Small intestine (tissue), 7 donors: ENCODE measurements around the gene COL23A1. TPM values are rescaled to one million over a fixed set of nuclear protein-coding genes. Genes with fewer than 3 reads are reported as not detected.

Experiments used
- DNase-seq, 2 donors: peaks; one replicate each; pipeline versions ENCODE4 v3.0.0 to v3.0.0-alpha.2; 2013
- FAIRE-seq: peaks from 2 replicates; lab custom pipeline; 2012; peaks lifted over from hg19 to GRCh38; lab: Jason Lieb, UNC
- H3K27ac ChIP-seq, 3 donors: one replicate each; pipeline ENCODE4 v1.5.1; 2013; ENCODE audit warnings: low read length in 2 of 3, mild to moderate bottlenecking in 2 of 3, control low read depth in 1 of 3, inconsistent platforms in 1 of 3, low read depth in 1 of 3, moderate library complexity in 1 of 3
- H3K27me3 ChIP-seq, 3 donors: one replicate each; pipeline ENCODE4 v1.6.1; 2013; ENCODE audit warnings: low read length in 3 of 3, inconsistent platforms in 1 of 3; ENCODE audit not compliant: control insufficient read depth in 3 of 3, insufficient read depth in 3 of 3
- H3K36me3 ChIP-seq, 3 donors: one replicate each; pipeline ENCODE4 v1.6.1; 2013; ENCODE audit warnings: low read length in 3 of 3, inconsistent platforms in 1 of 3, low read depth in 1 of 3, mild to moderate bottlenecking in 1 of 3, moderate library complexity in 1 of 3; ENCODE audit not compliant: control insufficient read depth in 3 of 3, insufficient read depth in 2 of 3
- H3K4me1 ChIP-seq, 3 donors: one replicate each; pipeline ENCODE4 v1.6.1; 2013; ENCODE audit warnings: low read length in 2 of 3, inconsistent platforms in 1 of 3, low read depth in 1 of 3, mild to moderate bottlenecking in 1 of 3, moderate library complexity in 1 of 3; ENCODE audit not compliant: control insufficient read depth in 3 of 3, insufficient read depth in 2 of 3
- H3K4me3 ChIP-seq, 3 donors: one replicate each; pipeline ENCODE4 v1.5.1; 2013; ENCODE audit warnings: low read length in 3 of 3, control low read depth in 1 of 3, inconsistent platforms in 1 of 3, low read depth in 1 of 3, mild to moderate bottlenecking in 1 of 3, moderate library complexity in 1 of 3
- H3K9me3 ChIP-seq, 2 donors: one replicate each; pipeline ENCODE4 v1.6.1; 2013; ENCODE audit warnings: low read depth in 1 of 2, low read length in 1 of 2; ENCODE audit not compliant: control insufficient read depth in 2 of 2, insufficient read depth in 1 of 2
- WGBS, 3 donors: extraction: QIAGEN DNeasy Blood & Tissue Kit; methylation state at CpG; one replicate each; pipeline ENCODE4 v1.1.7; 2013; 5-methylcytosine and 5-hydroxymethylcytosine counted together
- polyA plus RNA-seq, 4 donors: library from polyadenylated mRNA; stranded (reverse) in 3 of 4; unstranded in 1 of 4; fragments of 200-250 nt in 3 of 4; fragments of 120-200 nt in 1 of 4; gene quantifications; one replicate each; pipeline versions ENCODE4 v1.2.1 to v1.2.3, GENCODE V29; 2013
- donor health status: healthy with polysubstance abuse.
- donor health status: control.
- donor health status: control.
- donor health status: Bipolar disorder and iron deficiency.
- donor health status: healthy.

COL23A1 gene
- polyA plus RNA-seq, 4 donors, result 1.4 to 3.2 (median 1.6) TPM; not detected in 1

DNA sequence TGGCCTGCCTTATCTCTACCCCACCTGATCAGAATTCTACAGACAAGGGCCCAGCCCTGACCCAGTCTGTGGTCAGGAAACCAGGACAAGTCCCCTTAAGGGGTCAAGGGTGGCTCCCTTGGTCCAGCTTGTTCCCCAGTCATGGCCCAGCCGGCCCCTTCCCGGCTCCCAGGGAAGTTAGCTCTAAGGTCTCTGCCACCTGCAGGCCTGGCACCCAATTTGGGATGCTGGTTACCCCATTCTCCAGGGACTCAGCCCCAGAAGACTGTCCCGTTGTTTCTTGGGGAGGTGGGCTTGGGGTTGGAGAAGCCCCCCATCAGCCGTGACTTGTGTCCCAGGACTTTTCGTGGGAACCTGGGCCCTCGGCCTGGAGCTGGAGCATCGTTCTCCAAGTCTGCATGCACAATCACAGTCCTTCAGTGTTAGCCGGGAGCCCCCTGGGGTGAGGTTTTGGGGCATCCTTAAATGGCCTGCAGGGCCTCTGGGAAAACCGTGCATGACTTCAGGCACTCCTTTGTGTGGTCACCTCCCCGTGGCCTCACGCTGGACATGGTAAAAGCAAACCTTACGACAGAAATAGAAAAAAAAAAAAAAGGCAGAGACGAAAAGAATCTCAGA lies 206.8 kb downstream of the COL23A1 start:
- no peaks in the 10 kb centered on the region for H3K36me3 ChIP-seq
- H3K9me3 ChIP-seq, result no peaks in the 10 kb centered on the region
- H3K27ac ChIP-seq, result no peak overlapping the region
- FAIRE-seq, result no peak
- DNase-seq, result no peak
- peaks cover 0 to 16% (median 0%) of the 10 kb centered on the region in 3 donors for H3K27me3 ChIP-seq
- no peaks in the 10 kb centered on the region for H3K4me1 ChIP-seq
- 83 to 90% (median 85%) methylated on average over 13 of the region's 13 CpGs for WGBS, 3 donors
- H3K4me3 ChIP-seq, result no peak overlapping the region

DNA sequence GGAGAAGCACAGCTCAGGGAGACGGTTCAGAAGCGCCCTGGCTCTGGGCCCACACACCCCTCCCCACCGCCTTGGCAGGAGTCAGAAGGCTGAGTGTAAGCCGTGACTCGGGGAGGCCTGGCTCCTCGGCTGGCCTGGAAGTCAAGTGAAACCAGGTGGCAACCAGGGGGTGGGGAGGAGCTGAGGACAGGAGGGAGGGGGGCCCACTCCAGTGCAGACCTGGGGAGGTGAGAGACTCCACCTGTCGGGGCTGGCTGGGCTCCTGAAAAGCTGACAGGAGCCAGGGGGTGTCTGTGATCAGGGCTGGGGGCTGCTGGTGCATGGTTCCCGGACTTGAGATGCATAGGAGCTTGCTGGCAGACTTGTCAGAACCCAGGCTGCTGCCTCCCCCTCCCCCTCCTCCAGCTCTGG lies 207.4 kb downstream of the COL23A1 start:
- Histone ChIP-seq H3K9me3 (no peaks in the 10 kb centered on the region), H3K4me3 (no peak overlapping the region), H3K27me3 (peaks cover 0 to 16% (median 0%) of the 10 kb centered on the region in 3 donors), H3K4me1 (no peaks in the 10 kb centered on the region), H3K27ac (no peak overlapping the region), H3K36me3 (no peaks in the 10 kb centered on the region)
- FAIRE-seq (no peak), DNase-seq (no peak)
- 59 to 77% (median 72%) methylated on average over 8 of the region's 8 CpGs for whole genome bisulfite sequencing, 3 donors

DNA sequence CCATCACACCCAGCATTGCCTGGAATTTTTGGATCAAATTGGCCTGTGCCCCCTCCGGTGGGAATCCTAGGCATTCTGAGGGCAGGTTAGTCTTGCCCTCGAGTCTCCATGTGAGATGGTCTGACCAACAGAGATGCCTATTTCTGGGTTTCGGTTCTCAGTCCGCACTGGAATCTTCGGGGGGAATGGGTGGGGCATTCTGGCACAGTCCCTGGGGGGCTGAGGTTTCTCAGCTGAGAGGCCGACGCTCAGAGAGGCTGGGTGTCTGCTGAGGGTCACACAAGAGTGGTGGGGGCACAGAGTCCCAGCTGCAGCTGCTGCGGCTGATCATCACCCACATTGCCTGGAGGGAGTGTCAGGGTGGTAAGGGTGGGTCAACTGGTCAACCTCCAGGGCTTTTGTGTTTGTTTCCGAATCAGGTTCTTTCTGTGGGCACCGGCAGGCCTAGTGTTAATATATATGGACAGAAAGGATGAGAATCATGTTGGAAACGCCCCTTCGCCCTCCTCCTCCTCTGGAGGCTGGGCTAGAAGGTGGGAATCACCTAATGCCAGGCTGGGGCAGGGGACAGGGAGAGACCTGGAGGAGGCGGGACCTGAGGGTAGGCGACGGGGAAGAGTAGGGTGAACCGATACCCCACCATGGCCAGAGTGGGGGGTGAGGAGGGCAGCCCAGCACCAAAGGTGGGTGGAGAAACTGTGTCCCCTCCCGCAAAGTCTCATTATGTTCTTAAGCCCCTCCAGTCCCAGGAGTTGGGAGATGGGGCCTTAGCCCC lies 208.1 kb downstream of the COL23A1 start:
- DNase-seq, result no peak

DNA sequence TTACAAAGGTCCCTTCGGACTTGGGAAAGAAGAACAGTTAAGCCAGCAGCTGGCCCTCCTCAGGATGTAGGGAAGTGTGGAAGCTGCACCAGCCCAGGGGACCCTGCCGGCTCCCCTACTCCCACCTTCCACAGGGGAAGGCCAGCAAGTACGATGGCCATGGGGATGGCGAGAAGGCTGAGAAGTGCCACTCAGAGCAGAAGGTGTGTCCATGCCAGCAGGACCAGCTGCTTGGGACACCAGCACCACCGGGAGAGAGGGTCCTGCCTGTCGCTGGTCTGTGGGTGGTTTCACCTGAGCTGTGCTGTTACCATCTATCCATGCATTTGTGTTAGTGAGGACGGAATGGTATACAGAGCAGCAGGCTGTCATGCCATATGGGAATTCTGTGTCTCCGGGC lies 209.0 kb downstream of the COL23A1 start:
- H3K36me3 ChIP-seq, result no peaks in the 10 kb centered on the region
- H3K4me1 ChIP-seq, result no peaks in the 10 kb centered on the region
- no peaks in the 10 kb centered on the region for H3K9me3 ChIP-seq
- H3K4me3 ChIP-seq, result no peak overlapping the region
- H3K27ac ChIP-seq, result no peak overlapping the region
- FAIRE-seq, result no peak
- H3K27me3 ChIP-seq, result peaks cover 0 to 16% (median 0%) of the 10 kb centered on the region in 3 donors
- WGBS, 3 donors, result 87 to 96% (median 93%) methylated on average over 8 of the region's 8 CpGs
- DNase-seq, result no peak

More for the DNA sequence above, 208.1 kb downstream of the COL23A1 start:
- H3K27me3 ChIP-seq, result peaks cover 0 to 16% (median 0%) of the 10 kb centered on the region in 3 donors
- no peak overlapping the region for H3K4me3 ChIP-seq
- 83 to 89% (median 83%) methylated on average over 17 of the region's 17 CpGs for WGBS, 3 donors
- H3K27ac ChIP-seq, result no peak overlapping the region
- H3K9me3 ChIP-seq, result no peaks in the 10 kb centered on the region
- no peak for FAIRE-seq
- H3K4me1 ChIP-seq, result no peaks in the 10 kb centered on the region
- no peaks in the 10 kb centered on the region for H3K36me3 ChIP-seq

DNA sequence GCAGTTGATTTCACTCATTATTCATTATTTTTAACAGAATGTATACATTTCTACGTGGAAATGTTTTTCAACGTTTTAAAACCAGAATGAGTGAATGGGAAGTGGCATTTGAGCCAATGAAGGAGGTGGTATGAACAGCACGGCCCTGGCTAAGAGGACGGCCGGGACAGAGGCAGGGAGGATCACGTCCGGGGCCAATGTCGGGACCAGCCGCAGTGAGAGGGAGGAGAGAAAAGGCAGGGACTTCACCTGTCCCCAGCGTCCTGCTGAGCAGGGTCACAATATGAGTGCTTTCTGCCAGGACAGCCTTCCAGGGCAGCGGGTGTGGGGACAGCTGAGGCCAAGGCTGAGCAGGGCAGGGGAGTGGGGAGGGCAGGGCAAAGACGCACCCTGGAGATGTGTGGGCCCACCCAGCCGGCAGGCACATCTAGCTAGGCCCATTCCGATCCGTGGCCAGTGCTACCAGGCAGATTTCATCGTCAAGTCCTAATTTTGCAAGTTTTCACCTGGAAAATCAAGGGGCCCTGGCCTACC lies 209.6 kb downstream of the COL23A1 start:
- Histone ChIP-seq H3K4me3 (no peak overlapping the region), H3K9me3 (no peaks in the 10 kb centered on the region)
- 79 to 85% (median 84%) methylated on average over 16 of the region's 16 CpGs for WGBS, 3 donors

DNA sequence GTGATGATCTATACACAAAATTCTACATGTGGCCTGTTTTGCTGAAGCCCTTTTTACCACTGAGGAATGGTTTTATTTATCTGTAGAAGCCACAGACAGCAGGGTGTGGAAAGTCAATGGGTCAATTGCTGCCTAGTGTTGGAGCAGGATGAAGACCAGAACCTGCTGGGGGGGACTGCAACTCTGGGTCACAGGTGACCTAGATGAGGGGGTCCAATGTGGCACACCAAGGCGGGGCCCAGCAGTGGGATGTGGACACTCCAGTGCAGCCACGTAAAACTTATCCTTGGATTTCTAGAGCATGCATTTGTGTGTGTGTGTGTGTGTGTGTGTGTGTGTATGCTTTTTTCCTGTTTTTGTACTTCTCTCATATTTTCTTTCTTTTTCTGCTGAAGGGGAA lies 210.1 kb downstream of the COL23A1 start:
- no peak for FAIRE-seq
- 64 to 81% (median 66%) methylated on average over 2 of the region's 2 CpGs for WGBS, 3 donors

More for the DNA sequence above, 209.6 kb downstream of the COL23A1 start:
- Histone ChIP-seq H3K27me3 (peaks cover 0 to 16% (median 0%) of the 10 kb centered on the region in 3 donors), H3K36me3 (no peaks in the 10 kb centered on the region), H3K27ac (no peak overlapping the region), H3K4me1 (no peaks in the 10 kb centered on the region)
- no peak for DNase-seq
- no peak for FAIRE-seq

DNA sequence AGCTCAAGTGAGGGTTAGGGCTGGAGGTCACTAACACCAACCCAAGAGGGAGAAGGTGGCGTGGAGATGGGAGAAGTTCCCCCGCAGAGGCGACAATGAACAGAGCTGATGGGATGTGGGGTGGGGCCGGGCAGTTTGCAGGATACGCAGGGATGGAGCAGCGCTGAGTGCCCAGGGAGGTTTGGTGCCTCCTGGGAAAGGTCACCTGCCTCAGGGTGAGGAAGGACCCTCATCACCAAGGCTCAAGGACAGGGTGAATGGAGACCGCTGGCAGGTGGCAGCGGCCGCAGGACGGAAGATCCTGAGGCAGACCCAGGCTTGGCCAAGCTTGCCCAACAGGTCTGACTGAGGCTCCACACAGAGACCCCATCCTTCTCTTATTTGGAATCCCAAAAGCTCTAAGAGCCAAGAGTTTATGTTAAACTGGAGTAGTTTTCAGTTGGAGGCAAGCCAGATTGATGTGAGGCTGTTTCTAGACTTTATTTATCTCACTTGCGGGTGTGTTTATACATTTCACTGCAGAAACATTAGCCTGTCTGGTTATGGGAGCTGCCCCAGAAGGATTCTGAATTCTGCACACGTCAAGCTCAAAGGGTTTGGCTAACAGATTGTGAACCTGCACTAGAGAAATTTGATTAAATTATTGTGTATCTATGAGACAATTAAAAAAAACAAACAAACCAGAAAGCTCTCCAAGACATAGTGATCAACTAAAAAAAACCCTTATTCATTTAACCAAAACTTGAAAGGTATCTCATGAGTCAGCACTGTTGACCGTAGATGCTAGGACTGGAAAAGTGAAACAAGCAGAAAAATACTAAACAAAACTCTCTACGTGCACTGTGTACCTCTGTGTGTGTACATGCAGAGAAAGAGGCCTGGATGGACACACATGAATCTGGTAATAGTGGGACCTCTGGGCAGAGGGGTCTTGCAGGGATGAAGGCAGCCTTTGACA lies 211.4 kb downstream of the COL23A1 start:
- no peak overlapping the region for H3K4me3 ChIP-seq
- H3K9me3 ChIP-seq, result no peaks in the 10 kb centered on the region
- 71 to 78% (median 77%) methylated on average over 14 of the region's 14 CpGs for WGBS, 3 donors
- peaks cover 0 to 3% (median 0%) of the 10 kb centered on the region in 3 donors for H3K27me3 ChIP-seq
- no peaks in the 10 kb centered on the region for H3K4me1 ChIP-seq
- DNase-seq (no peak), FAIRE-seq (no peak)
- no peaks in the 10 kb centered on the region for H3K36me3 ChIP-seq
- H3K27ac ChIP-seq, result no peak overlapping the region

More for the DNA sequence above, 210.1 kb downstream of the COL23A1 start:
- Histone ChIP-seq H3K36me3 (no peaks in the 10 kb centered on the region), H3K4me1 (no peaks in the 10 kb centered on the region), H3K9me3 (no peaks in the 10 kb centered on the region), H3K27ac (no peak overlapping the region), H3K27me3 (peaks cover 0 to 15% (median 0%) of the 10 kb centered on the region in 3 donors), H3K4me3 (no peak overlapping the region)
- DNase-seq, result no peak
